ENCODE measurements around the gene ANKRD11.

DNA sequence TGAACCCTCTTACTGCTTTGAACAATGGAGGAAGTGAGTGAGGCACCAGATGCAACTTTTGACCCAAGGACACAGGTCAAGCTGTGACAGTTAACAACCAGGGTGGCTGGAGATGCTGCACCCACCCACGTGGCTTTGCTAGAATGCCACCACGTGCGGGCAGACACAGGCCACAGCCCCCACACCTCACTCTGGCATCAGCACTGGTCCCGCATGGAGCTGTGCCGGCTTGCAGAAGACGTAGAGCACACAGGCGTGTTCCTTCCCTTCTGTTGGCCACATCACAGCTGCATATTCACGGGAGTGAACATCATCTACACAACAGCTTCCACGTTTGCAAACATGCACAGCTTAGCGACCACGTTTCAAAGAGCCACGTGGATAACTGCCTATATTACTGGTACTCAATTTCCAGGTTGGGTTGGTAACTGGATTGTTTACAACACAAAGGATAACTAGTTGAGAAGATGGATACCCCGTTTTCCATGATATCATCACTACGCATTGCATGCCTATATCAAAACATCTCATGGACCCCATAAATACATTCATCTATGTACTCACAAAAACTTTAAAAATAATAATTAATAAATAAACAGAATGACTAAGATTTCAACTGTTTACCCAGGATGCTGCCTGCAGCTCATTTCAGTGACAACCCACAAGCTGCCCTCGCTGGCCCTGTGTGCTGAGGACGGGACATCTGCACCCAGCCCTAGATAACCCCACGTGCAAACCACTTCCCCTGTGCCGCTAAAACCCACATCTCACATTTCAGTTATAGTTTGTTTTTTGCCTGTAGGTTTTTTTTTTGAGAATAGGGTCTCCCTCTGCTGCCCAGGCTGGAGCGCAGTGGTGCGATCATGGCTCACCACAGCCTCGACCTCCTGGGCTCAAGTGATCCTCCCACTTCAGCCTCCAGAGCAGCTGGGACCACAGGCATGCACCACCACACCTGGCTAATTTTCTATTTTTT is 132.0 kb downstream of the ANKRD11 start:
- TF ChIP-seq CTCF (IDR thresholded peaks at IDR 0.05; ENCODE audit: poor library complexity, severe bottlenecking) = no peak
- TF ChIP-seq, protein P1, sequence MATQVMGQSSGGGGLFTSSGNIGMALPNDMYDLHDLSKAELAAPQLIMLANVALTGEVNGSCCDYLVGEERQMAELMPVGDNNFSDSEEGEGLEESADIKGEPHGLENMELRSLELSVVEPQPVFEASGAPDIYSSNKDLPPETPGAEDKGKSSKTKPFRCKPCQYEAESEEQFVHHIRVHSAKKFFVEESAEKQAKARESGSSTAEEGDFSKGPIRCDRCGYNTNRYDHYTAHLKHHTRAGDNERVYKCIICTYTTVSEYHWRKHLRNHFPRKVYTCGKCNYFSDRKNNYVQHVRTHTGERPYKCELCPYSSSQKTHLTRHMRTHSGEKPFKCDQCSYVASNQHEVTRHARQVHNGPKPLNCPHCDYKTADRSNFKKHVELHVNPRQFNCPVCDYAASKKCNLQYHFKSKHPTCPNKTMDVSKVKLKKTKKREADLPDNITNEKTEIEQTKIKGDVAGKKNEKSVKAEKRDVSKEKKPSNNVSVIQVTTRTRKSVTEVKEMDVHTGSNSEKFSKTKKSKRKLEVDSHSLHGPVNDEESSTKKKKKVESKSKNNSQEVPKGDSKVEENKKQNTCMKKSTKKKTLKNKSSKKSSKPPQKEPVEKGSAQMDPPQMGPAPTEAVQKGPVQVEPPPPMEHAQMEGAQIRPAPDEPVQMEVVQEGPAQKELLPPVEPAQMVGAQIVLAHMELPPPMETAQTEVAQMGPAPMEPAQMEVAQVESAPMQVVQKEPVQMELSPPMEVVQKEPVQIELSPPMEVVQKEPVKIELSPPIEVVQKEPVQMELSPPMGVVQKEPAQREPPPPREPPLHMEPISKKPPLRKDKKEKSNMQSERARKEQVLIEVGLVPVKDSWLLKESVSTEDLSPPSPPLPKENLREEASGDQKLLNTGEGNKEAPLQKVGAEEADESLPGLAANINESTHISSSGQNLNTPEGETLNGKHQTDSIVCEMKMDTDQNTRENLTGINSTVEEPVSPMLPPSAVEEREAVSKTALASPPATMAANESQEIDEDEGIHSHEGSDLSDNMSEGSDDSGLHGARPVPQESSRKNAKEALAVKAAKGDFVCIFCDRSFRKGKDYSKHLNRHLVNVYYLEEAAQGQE (IDR thresholded peaks at IDR 0.05; ENCODE audit: borderline replicate concordance) = no peak
